Activated effector memory CD4-positive, alpha-beta T cell treated with Interleukin-2 at 50 U/mL for 16 hours (primary cell): ENCODE results near the gene NRK.
"Not testable (repeated sequence)": the region's sequence is repeated elsewhere in the genome, so short reads cannot be mapped to it uniquely, and the experiment has no call there.

ENCODE experiments used
- DNase-seq: peaks from one replicate; pipeline ENCODE4 v3.0.0-alpha.2; 2020

Gene NRK

DNA sequence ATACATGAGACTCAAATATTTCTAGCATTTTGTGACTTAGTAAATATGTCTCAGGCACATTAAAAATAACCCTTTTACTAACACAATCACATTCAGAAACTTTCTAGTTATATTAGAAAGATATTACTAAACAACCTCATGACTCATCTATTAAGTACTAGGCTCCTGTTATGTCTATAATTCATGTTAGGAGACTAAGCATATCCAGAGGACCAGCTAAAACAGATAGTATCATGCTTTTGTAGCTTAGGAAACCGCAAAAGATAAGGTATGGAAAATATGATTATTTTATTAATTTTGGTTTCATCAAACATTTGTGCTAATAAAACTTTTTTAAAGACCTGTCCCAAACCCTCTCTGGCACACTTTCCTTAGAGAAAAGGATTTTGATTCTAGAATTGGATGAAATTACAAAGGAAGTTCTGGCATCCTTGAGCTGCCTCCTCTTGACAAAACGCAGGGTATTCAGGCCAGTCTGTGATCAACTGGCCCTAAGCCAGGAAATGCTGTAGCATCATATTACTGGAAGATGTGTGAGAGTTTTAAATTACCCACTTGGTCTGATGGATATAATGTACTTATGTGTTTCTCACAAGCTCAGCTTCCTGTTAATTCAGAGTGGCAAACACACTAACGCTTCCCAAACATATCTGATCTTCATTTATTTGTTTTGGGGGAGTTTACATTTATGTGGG is 60.4 kb downstream of the NRK start:
- no peak for DNase-seq

DNA sequence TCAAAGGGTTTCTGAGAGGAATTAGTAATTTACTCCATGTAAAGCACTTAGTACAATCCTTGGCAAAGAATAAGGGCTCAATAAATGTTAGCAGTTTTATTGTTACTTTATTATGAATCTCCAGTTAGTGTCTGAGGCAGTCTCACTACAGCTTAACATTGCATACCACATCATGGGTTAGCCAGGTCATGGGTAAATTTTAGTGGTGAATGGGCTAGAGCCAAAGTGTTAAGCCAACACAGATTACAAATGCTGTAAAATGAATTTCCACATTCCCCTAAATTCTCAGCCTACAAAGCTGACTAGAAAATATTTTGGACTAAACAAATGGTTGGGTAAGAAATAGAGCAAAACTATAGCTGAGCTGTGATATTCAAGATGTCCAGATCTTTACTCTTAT is 72.4 kb downstream of the NRK start:
- no peak for DNase-seq

- DNase-seq, result no peak
Measured at GRCh38 chrX:105909576-105909975, 87.2 kb downstream of the NRK start.

GRCh38 chrX:105910563-105911105 is 88.3 kb downstream of the NRK start:
- no peak for DNase-seq

DNA sequence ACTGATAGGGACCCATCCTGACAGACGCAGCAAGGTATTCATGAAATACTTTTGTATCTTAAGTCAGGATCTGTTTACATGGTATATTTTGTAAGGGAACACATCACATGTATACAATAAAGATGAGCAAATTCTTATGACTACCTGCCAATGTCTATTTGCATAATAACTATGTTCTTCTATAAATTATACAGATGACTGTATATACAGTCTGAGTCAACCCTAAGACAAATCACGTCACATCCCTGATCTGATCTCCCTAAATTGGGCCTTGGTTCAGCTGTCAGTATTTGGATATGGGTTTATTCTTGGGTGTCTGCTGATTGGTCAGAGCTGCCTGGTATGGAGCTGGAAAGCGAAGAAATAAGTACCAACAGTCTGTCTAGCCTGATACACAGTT is 122.9 kb downstream of the NRK start:
- DNase-seq, result no peak

- no peak for DNase-seq
Measured at GRCh38 chrX:105969487-105969886, 147.1 kb downstream of the NRK start.

- no peak for DNase-seq
Measured at GRCh38 chrX:105972690-105973386, 150.5 kb downstream of the NRK start.

DNA sequence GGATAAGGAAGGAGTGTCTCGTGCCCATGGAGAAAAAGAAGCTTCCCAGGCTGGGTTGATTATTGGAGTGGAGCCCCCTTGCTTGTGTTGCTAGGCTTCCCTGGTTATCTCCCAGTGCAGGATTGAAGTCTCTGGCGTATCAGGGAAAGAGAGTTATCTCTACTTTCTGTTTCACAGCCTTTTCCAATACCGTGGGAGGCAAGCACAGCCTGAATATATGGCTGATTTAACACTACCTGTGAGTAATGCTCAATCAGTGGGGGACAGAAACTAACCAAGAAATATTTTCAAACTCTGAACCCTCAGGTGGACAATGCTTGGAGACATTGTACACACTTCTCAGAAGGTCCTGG is 151.0 kb downstream of the NRK start:
- no peak for DNase-seq

- DNase-seq, result no peak
Measured at GRCh38 chrX:105975382-105975781, 153.0 kb downstream of the NRK start.

DNA sequence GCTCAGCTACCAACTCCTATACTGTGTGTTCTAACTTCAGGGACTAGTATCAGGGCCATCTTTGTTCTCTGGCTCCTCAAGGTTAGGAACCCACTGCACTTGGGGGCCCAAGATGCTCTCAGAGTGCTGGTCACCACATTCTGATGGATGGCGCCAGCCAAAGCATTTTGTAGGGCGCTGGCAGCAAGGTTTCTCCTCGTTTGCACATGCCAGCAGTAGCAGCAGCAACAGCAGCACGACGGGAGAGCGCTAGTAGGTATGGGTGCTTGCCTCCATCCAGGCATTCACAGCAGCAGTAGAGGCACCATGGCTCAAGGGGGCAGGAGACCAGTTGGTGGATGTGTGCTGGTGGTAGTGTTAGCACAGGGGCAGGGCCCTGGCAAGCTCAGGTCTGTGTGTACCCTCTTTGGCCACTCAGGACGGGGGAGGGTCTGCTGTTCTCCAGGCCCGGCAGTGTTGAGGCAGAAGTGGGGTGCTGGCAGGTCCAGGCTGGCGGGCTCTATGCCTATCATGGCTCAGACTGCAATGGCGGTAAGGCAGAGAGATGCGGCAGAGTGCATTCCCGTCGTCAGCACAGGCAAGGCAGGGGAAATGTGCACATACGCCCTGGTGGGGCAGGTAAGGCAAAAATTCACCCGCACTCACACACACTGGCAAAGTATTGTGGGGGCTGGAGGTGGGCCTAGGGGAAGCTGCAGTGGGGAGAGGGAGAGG is 159.6 kb downstream of the NRK start:
- no peak for DNase-seq

DNA sequence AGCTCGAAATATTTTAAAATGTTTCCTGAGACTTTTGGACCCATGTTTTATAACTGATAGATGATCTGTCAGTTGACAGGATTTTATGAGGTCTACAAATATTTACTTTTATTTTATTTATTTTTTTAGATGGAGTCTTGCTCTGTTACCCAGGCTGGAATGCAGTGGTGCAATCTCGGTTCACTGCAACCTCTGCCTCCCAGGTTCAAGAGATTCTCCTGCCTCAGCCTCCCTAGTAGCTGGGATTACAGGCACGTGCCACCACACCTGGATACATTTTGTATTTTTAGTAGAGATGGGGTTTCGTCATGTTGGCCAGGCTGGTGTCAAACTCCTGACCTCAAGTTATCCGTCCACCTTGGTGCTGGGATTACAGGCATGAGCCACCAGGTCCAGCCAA is 166.1 kb downstream of the NRK start:
- not testable (repeated sequence) for DNase-seq

- DNase-seq, result no peak
Measured at GRCh38 chrX:105999294-105999693, 177.0 kb downstream of the NRK start.

GRCh38 chrX:106000203-106000602 is 177.9 kb downstream of the NRK start:
- DNase-seq, result no peak

DNA sequence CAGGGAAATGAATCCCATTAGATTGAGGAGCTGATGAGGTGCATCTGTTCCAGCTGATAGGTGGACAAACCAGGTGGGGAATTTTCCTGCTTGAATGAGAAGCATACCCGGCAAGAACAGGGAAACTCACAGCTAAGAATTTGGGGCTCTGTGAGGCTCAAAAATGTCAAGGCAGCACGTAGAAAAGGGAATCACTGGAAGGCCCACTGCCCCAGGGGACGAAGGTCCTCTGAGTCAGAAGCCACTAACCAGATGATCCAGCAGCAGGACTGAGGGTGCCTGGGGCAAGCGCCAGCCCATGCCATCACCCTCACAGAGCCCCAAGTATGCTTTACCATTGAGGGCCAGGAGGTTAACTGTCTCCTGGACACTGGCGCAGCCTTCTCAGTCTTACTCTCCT is 178.3 kb downstream of the NRK start:
- not testable (repeated sequence) for DNase-seq

- no peak for DNase-seq
Measured at GRCh38 chrX:106005684-106006083, 183.3 kb downstream of the NRK start.

- no peak for DNase-seq
Measured at GRCh38 chrX:106007815-106008214, 185.5 kb downstream of the NRK start.
